ENCODE measurements around the gene VSTM5.

The VSTM5 gene

DNA sequence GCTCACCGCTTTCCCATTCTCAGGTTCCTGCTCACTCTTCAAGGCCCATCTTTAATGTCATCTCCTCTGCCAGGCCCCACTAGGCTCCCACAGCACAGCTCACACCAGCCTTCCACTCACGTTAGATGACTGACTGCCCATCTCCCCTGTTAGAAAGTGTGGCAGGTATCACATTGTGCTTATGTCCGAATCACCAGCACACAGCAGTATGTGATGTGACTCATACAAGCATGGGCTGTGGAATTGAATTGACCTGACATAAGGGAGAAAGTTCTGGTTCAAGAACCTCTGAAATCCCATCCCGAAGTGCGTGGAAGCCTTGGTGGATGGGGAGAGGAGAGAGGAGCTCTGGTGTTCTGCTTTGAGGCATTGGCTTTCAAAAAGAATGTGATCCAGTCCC is 6.5 kb downstream of the VSTM5 start:
- DNase-seq (ENCODE audit: low read depth in 2 of 2, low spot score in 1 of 2) = no peak

DNA sequence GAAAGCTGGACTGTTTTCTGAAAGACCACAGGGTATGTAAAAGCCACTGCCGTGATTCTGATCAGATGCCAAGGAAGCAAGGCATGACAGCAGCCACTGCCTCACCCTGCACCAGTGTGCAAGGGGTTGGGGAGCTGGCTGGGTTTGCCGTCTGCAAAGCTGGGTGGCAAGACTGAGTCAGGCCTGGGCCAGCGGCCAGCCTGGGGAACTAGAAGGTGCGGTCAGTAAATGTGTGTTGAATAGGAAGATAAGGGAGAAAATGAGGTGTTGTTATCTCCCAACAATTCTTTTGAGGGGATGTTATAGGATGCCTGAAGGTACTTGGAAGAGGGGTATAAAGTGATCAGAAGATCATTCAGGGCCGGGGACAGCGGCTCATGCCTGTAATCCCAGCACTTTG is 8.0 kb downstream of the VSTM5 start:
- no peak for DNase-seq (ENCODE audit: low read depth in 2 of 2, low spot score in 1 of 2)

DNA sequence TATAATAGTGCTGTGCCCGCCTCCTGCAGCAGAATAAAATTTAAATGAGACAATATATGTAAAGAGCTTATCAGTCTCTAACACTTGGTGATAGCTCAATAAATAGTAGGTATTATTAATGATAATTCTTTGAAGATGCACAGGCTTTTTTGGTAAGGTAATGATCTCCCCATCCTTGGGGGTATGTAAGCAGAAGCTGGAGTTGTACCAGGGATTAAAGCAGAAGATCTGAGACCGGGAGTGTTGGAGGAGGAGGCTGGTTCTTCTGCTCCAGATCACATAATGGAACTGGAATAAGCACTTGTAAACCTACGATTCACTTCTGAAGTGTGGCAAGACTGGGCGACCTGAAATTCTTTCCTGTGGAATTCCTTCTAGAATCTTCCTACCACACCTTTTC is 8.4 kb downstream of the VSTM5 start:
- DNase-seq (ENCODE audit: low read depth in 2 of 2, low spot score in 1 of 2) = no peak

DNA sequence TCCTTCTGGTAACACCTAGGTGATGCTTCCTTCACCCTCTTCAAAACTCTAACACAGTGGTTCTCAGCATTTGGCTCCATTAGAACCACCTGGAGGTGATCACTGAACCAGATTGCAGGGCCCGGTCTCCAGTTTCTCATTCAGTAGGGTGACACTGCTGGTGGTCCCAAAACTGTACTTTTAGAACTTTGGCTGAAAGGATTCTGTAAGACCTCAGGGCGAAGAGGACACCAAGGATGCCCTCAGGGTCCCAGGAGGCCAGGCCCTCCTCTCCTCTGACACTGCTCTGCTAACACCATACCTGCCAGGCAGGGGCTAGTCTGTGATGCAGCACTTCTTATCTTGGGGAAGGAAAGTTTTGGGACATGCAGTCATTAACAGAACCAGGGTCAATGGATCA is 9.0 kb downstream of the VSTM5 start:
- no peak for DNase-seq (ENCODE audit: low read depth in 2 of 2, low spot score in 1 of 2)

DNA sequence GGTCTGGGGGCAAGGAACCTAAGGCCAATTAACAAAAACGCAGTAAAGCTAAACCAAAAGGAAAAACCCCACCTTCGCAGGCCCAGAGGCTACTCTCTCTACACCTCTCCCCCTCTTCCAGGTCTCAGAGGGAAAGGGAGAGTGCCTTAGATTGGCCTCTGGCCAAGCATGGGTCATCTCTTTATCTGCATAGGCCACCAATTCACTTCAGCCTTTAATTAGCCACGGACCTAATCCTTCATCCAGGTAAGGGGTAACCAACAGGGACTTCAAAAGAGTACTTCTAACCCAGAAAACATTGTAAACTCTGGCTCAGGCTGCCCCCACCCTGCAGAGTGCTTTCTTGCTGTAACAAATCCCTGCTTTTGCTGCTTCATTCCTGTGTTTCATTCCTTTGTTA is 9.4 kb downstream of the VSTM5 start:
- DNase-seq (ENCODE audit: low read depth in 2 of 2, low spot score in 1 of 2) = no peak

GRCh38 chr11:93840180-93840579 is 10.2 kb downstream of the VSTM5 start:
- DNase-seq (ENCODE audit: low read depth in 2 of 2, low spot score in 1 of 2) = no peak

- DNase-seq (ENCODE audit: low read depth in 2 of 2, low spot score in 1 of 2) = no peak
Observed at GRCh38 chr11:93838967-93839366, 11.5 kb downstream of the VSTM5 start.

GRCh38 chr11:93832780-93833179 is 17.6 kb downstream of the VSTM5 start:
- DNase-seq (ENCODE audit: low read depth in 2 of 2, low spot score in 1 of 2) = no peak

GRCh38 chr11:93831343-93832127 is 18.9 kb downstream of the VSTM5 start:
- no peak for DNase-seq (ENCODE audit: low read depth in 2 of 2, low spot score in 1 of 2)

DNA sequence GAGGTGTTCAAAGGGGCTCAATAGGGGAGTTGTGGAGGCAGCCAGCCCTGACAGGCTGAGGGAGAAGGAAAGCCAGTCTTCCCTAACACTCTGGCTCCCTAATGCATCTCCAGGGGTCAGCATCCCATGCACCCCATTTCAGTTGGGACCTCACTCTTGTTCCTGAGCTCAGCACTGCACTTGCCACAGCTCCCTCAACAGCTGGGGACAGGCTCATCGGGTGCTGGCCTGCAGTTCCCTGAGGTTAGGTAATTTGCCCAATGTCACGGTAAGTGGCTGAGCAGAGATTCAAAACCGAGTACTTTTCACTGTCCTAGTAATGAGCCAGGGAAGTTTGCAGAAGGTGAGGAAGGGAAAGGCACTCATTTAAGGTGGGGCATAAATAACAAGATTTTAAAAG is 20.8 kb downstream of the VSTM5 start:
- DNase-seq (ENCODE audit: low read depth in 2 of 2, low spot score in 1 of 2) = no peak

DNA sequence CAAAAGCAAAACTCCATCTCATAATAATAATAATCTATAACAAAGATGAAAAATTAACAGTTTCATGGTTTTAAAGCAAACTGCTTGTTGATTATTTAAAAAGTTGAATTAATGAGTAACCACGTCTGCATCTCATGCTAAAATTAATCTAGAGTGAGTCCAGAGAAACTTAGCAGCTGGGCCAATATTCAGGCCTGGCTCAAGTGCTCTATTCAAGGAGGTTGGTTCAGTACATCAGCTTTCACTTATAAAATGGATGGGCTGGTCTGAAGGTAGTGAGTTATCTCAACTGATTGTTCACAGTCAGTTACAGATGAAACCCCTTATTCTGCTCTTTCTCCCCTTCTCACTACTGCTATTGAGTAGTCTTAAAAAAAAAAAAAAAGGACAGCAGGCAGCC is 23.1 kb downstream of the VSTM5 start:
- no peak for DNase-seq (ENCODE audit: low read depth in 2 of 2, low spot score in 1 of 2)

GRCh38 chr11:93823210-93823609 is 27.2 kb downstream of the VSTM5 start:
- no peak for DNase-seq (ENCODE audit: low read depth in 2 of 2, low spot score in 1 of 2)

GRCh38 chr11:93822359-93822758 is 28.1 kb downstream of the VSTM5 start:
- no peak for DNase-seq (ENCODE audit: low read depth in 2 of 2, low spot score in 1 of 2)

DNA sequence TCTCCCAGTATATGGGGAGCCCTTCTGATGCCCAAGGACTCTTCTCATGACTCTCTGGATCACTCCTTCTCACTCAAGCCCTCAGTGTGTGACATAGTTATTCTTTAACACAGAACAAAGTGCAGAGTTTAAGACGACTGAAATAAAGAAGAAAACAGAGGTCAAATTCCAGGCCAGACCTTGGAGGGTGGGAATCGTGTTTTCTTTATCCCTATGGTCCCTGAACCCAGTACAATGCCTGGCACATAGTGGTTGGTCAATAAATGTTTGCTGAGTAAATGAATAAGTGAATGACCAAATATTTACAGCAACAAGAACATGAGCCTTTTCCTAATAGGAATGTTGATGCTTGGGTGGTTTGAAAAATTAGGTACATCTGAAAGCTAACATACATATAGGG is 28.8 kb downstream of the VSTM5 start:
- no peak for DNase-seq (ENCODE audit: low read depth in 2 of 2, low spot score in 1 of 2)

- DNase-seq (ENCODE audit: low read depth in 2 of 2, low spot score in 1 of 2) = no peak
Observed at GRCh38 chr11:93820847-93821246, 29.6 kb downstream of the VSTM5 start.

DNA sequence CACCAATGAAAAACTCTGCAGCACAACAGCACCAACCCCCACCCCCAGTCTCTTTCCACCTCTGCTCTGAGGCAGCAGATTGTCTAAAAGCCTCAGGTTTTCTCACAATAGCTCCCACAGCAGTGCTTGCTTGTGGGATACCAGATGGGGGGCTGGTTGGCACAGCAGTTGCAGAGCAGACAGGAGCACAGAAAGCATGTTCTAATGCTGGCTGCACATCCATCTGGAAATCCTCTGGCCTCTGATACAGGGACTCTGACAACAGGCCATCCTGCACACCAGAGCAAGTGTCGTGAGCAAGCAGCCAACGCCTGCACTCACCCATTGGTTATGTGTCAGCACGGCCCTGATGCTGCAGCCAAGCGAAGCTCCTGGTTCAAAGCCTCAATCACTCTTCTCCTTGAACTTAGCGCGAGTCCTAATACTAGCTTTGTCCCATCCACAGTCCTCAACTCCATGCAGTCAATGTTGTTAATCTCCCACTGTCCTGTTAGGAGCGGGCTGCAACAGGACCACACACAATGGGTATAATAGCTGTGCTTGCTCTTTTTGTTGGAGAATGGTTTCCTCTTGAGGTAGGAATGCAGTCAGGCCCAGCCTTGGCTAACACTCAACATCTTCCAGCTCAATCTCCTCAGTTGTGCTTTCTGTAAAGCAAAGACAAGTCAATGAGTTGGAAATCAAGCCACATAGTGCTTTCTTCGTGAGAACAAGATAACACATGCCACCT is 30.3 kb downstream of the VSTM5 start:
- no peak for DNase-seq (ENCODE audit: low read depth in 2 of 2, low spot score in 1 of 2)

GRCh38 chr11:93817426-93818348 is 32.7 kb downstream of the VSTM5 start:
- no peak for DNase-seq (ENCODE audit: low read depth in 2 of 2, low spot score in 1 of 2)

DNA sequence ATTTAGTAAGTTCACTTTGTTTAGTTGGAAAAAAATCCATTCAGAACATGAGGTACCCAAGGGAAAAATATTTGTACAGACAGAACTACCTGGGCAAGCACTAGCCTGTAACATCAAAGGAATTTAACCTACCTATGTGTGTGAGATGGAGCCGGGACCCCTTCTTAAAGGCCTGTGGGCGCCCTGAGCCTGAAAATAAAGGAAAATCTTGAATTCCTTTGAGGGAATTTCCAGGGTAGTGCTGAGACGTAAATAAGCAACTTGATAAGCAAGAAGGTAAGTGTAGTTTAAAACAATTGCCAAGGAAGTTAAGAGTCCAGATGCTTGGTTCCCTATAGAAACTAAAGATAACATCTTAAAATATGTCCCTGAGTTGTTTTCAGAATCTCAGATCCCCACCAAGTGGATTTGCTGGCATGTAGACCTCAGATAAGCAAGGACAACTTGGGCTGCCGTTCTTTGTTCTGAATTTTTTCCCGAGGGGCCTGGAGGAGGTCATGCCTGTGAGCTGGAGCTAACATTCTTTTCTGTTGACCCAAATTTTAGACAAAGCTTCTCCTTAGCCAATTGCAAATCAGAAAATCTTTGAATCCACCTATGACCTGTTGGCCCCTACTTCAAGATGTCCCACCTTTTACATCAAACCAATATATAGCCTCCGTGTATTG is 35.3 kb downstream of the VSTM5 start:
- no peak for DNase-seq (ENCODE audit: low read depth in 2 of 2, low spot score in 1 of 2)

DNA sequence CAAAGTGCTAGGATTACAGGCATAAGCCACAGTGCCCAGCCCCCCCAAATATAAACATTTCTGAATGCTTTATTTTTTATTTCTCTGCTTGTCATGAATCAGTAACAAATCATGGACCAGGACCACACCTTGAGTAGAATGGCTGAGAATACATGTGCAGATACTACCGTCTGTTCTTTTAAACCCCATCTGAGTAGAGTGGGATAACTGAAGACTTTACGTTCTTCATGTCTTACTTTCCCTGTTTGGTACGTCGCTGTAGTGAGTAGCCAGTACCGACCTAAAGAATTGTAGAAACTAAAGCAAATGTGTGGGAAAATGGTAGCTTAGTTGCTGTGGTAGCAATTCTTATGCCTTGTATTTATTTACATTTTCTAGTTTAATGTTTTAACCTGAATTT is 36.4 kb downstream of the VSTM5 start:
- DNase-seq (ENCODE audit: low read depth in 2 of 2, low spot score in 1 of 2) = no peak

DNA sequence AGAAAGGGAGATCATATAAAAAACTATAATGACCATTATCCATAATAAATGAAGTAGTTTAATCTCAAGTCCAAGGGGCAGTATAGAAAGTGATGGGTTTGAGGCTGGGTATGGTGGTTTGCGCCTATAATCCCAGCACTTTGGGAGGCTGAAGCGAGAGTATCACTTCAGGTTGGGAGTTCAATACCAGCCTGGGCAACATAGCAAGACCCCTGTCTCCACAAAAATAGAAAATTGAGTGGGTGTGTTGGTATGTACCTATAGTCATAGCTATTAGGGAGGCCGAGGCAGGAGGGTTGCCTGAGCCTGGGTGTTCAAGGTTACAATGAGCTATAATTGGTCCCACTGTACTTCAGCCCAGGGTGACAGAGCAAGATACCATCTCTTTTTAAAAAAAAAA is 42.4 kb downstream of the VSTM5 start:
- no peak for DNase-seq (ENCODE audit: low read depth in 2 of 2, low spot score in 1 of 2)

GRCh38 chr11:93804879-93805278 is 45.5 kb downstream of the VSTM5 start:
- DNase-seq (ENCODE audit: low read depth in 2 of 2, low spot score in 1 of 2) = no peak

Measured in stimulated activated CD8-positive, alpha-beta memory T cell treated with anti-CD3 and anti-CD28 coated beads, Interleukin-4, amount 100 ng/mL, for 1 hour (primary cell).